ENCODE measurements around the gene AARS2.
A peak's percentile ranks its signal among the peaks of the same experiment; 100 is the strongest.

AARS2 gene

GRCh38 chr6:44300292-44300823, 12.8 kb downstream of the AARS2 start:
- DNase-seq (ENCODE audit: low spot score), result no peak

GRCh38 chr6:44298864-44299263, 14.3 kb downstream of the AARS2 start:
- DNase-seq (ENCODE audit: low spot score), result no peak

GRCh38 chr6:44298055-44298803, 14.9 kb downstream of the AARS2 start:
- no peak for DNase-seq (ENCODE audit: low spot score)

GRCh38 chr6:44297063-44298038, 15.8 kb downstream of the AARS2 start:
- DNase-seq (ENCODE audit: low spot score), result peak; percentile 29

- DNase-seq (ENCODE audit: low spot score), result no peak
Measured at GRCh38 chr6:44294832-44295791, 18.0 kb downstream of the AARS2 start.

- DNase-seq (ENCODE audit: low spot score), result no peak
Measured at GRCh38 chr6:44292661-44293365, 20.3 kb downstream of the AARS2 start.

- no peak for DNase-seq (ENCODE audit: low spot score)
Measured at GRCh38 chr6:44291841-44292240, 21.3 kb downstream of the AARS2 start.

GRCh38 chr6:44289726-44290260, 23.4 kb downstream of the AARS2 start:
- no peak for DNase-seq (ENCODE audit: low spot score)

- DNase-seq (ENCODE audit: low spot score), result no peak
Measured at GRCh38 chr6:44286747-44287146, 26.4 kb downstream of the AARS2 start.

GRCh38 chr6:44286285-44286565, 26.9 kb downstream of the AARS2 start:
- DNase-seq (ENCODE audit: low spot score), result no peak

GRCh38 chr6:44285552-44286284, 27.4 kb downstream of the AARS2 start:
- no peak for DNase-seq (ENCODE audit: low spot score)

GRCh38 chr6:44284867-44285266, 28.3 kb downstream of the AARS2 start:
- no peak for DNase-seq (ENCODE audit: low spot score)

- no peak for DNase-seq (ENCODE audit: low spot score)
Measured at GRCh38 chr6:44284121-44284520, 29.0 kb downstream of the AARS2 start.

- DNase-seq (ENCODE audit: low spot score), result no peak
Measured at GRCh38 chr6:44278774-44279697, 34.1 kb downstream of the AARS2 start.

GRCh38 chr6:44278315-44278714, 34.8 kb downstream of the AARS2 start:
- no peak for DNase-seq (ENCODE audit: low spot score)

GRCh38 chr6:44277763-44278162, 35.4 kb downstream of the AARS2 start:
- no peak for DNase-seq (ENCODE audit: low spot score)

GRCh38 chr6:44276667-44277640, 36.2 kb downstream of the AARS2 start:
- no peak for DNase-seq (ENCODE audit: low spot score)

All from germinal center (tissue), 1 donor.